Adrenal gland (tissue), 12 donors: Measurements from ENCODE around the gene LRRC10B. TPM values are rescaled to one million over a fixed set of nuclear protein-coding genes. Genes with fewer than 3 reads are reported as not detected.
A peak's percentile ranks its signal among the peaks of the same experiment; 100 is the strongest.

ENCODE experiments used
- DNase-seq, 7 donors: peaks; one replicate each; pipeline ENCODE4 v3.0.0-alpha.2; 2019 to 2020
- H3K27ac ChIP-seq, 5 donors: fragments of 200-600 bp; sonication (generic) in 4 of 5; 1 replicate in 3 of 5; 2 replicates in 2 of 5; pipeline versions ENCODE4 v1.5.1 to v1.8.0; 2016 to 2020; ENCODE audit warnings: mild to moderate bottlenecking in 1 of 5
- H3K27me3 ChIP-seq: fragments of 200-600 bp; 2 replicates; pipeline ENCODE4 v1.8.0; 2021
- H3K36me3 ChIP-seq, 2 donors: fragments of 200-600 bp; replicated peaks in 1 of 2; 1 replicate in 1 of 2; 2 replicates in 1 of 2; pipeline versions ENCODE4 v1.5.1 to v1.8.0; 2018 to 2022
- H3K4me1 ChIP-seq, 2 donors: fragments of 200-600 bp; replicated peaks in 1 of 2; 1 replicate in 1 of 2; 2 replicates in 1 of 2; pipeline versions ENCODE4 v1.5.1 to v1.8.0; 2018 to 2021
- H3K4me3 ChIP-seq, 4 donors: fragments of 200-600 bp; sonication (generic) in 3 of 4; one replicate each; pipeline ENCODE4 v1.5.1; 2016 to 2018
- H3K9me3 ChIP-seq, 3 donors: fragments of 200-600 bp; sonication (generic) in 1 of 3; replicated peaks in 1 of 3; 1 replicate in 2 of 3; 2 replicates in 1 of 3; pipeline versions ENCODE4 v1.5.1 to v1.8.0; 2016 to 2021
- CTCF ChIP-seq, 6 experiments: fragments of 450-650 bp in 4 of 6; fragments of 200-600 bp in 2 of 6; sonication (generic) in 1 of 6; IDR thresholded peaks; 1 replicate in 5 of 6; 2 replicates in 1 of 6; pipeline versions ENCODE4 v1.5.1 to v1.8.0; 2016 to 2021; ENCODE audit warnings: antibody characterized with exemption in 6 of 6, mild to moderate bottlenecking in 2 of 6, moderate library complexity in 1 of 6
- POLR2A ChIP-seq, 2 donors: fragments of 450-650 bp; IDR thresholded peaks; one replicate each; pipeline ENCODE4 v1.6.1; 2017; ENCODE audit warnings: antibody characterized with exemption in 2 of 2, mild to moderate bottlenecking in 2 of 2, moderate library complexity in 1 of 2
- WGBS, 4 donors: extraction: QIAGEN DNeasy Blood & Tissue Kit in 2 of 4; methylation state at CpG; one replicate each; pipeline versions ENCODE4 v1.1.5 to v1.1.7; 2013 to 2017; 5-methylcytosine and 5-hydroxymethylcytosine counted together
- intact Hi-C, 2 donors: fragments of 100-400 bp; cut with DNase I; formaldehyde crosslinking; loops; one replicate each; pipeline versions ENCODE4 v1.14.1 to v1.15.0; 2022 to 2023
- polyA plus RNA-seq, 3 donors: library from polyadenylated mRNA; stranded (reverse); fragments of 200-250 nt in 2 of 3; fragments of 350-450 nt in 1 of 3; fragmentation: Illumina TruSeq in 1 of 3; extraction: RNeasy Lipid Tissue Mini Kit (QIAGEN cat#74804) in 1 of 3; gene quantifications; one replicate each; pipeline ENCODE4 v1.2.3, GENCODE V29; 2013 to 2014
- total RNA-seq, 9 donors: library from RNA; depleted of rRNA in 4 of 9; stranded (reverse); fragments of >200 nt in 4 of 9; fragments of 120-200 nt in 1 of 9; fragmentation: NEBNext Ultra II Directional in 1 of 9; extraction: Animal tissue kit (Norgen Biotek cat#: 25700) in 1 of 9; gene quantifications; one replicate each; pipeline versions ENCODE4 v1.1.0 to v1.2.4, GENCODE V29; 2013 to 2023
- donor health status: healthy with polysubstance abuse.
- donor health status: Bipolar disorder and iron deficiency.
- donor health status: DM: yes; HTN: yes; CAD: no.
- donor health status: DM: no; HTN: no; CAD: no.
- donor health status: DM: no; HTN: no; CAD: no.
- donor health status: DM: yes; HTN: yes; CAD: no.

LRRC10B gene
- total and polyA plus RNA-seq, 12 donors = 0.06 to 2.6 (median 1.1) TPM; not detected in 3

- Histone ChIP-seq H3K4me1 (peaks cover 0 to 6% of the 10 kb centered on the region in 2 donors), H3K36me3 (no peaks in the 10 kb centered on the region), H3K27ac (no peak overlapping the region), H3K27me3 (no peaks in the 10 kb centered on the region), H3K9me3 (no peaks in the 10 kb centered on the region), H3K4me3 (no peak overlapping the region)
- WGBS, 4 donors = 18 to 25% (median 21%) methylated on average over 20 to 23 of the region's 23 CpGs
- TF ChIP-seq CTCF (IDR thresholded peaks at IDR 0.05) (peak; percentile 89 to 99 (median 96)), POLR2A (IDR thresholded peaks at IDR 0.05) (no peak)
- intact Hi-C loops = loop anchor here in 1 of 2 donors (2.0 kb wide), 2 partner anchors 38 to 70 kb away; no protein-coding TSS in a partner anchor
- peak in 3 of 7 donors; percentile 32 to 65 (median 42) for DNase-seq
These were observed 8.4 kb downstream of the LRRC10B start for GRCh38 chr11:61516675-61517572.

DNA sequence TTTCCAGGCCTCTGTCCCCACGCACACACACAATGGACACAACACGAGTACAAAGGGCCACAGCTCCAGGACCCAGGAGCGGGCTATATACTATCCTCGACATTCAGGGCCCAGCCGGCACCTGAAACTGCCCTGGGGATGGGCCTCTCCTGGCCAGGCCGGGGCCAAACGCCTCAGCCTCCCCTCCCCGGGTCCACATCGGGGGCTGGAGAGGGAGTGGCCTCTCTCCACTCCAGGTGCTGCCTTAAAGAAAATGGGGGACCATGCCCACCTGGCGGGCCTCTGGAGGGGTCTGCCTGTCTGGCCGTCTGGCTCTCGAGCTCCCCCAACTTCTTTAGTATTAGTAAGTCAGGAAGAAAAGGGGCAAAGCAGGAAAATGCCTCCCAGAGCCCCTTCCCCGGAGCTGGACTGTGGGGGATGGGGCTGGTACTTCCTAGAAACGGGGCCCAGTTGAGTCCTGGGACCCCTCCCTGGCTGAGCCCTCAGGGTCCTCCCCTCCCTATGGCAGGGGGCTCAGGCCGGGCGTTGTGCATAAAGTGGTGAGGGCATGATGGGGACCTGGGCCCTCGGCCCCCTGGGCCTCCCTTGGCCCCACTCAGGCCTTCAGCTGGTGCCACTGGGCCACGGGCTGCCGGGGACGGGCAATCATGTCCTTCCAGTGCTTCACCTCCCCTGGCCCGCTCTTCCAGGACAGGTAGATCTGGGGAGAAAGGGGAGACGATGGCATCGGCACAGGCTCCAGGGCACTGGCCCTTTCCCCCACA, 9.7 kb downstream of the LRRC10B start:
- peaks cover 0 to 6% of the 10 kb centered on the region in 2 donors for H3K4me1 ChIP-seq
- no peak for DNase-seq
- WGBS, 4 donors = 81 to 92% (median 85%) methylated on average over 6 to 23 of the region's 23 CpGs
- no peaks in the 10 kb centered on the region for H3K9me3 ChIP-seq
- no peaks in the 10 kb centered on the region for H3K27me3 ChIP-seq
- H3K27ac ChIP-seq = no peak overlapping the region
- TF ChIP-seq CTCF (IDR thresholded peaks at IDR 0.05) (no peak), POLR2A (IDR thresholded peaks at IDR 0.05) (no peak)
- H3K36me3 ChIP-seq = no peaks in the 10 kb centered on the region
- H3K4me3 ChIP-seq = no peak overlapping the region
- intact Hi-C loops = no loop called here

DNA sequence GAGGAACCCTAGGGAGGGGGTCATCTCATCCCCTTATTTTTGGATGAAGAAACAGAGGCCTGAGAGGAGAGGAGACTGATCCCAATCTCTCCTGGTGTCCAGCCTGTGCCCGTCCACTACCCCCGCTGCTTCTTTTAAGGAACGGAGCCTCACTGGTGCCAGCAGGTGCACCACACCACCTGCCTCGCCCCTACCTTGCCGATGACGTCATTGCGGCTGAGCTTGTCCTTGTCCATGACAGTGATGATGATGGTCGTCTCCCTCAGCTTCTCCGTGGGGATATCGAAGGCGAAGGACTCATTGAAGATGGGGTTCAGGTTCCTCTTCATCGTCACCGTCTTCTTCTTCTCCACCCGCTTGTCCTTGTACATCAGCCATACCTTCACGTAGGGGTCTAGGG, 14.3 kb downstream of the LRRC10B start:
- intact Hi-C loops = no loop called here
- TF ChIP-seq POLR2A (IDR thresholded peaks at IDR 0.05) = no peak
- TF ChIP-seq CTCF (IDR thresholded peaks at IDR 0.05) = no peak

DNA sequence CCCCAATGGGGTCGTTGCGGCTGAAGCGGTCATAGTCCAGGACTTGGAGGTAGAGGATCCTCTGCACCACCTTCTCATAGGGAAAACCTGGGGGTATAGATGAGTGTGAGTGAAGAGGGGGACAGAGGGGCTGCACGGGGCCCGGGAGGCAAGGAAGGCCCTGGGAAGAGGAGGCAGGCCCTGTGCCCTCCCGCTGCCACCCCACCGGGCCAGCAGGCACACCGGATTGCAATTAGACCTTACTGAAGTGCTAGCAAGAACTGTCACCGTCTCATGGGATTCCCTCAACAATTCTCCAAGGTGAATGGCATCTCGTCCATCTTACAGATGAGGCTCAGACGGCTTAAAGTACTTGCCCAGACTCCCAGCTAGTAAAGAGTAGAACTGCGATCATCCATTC, 15.9 kb downstream of the LRRC10B start:
- H3K4me1 ChIP-seq = peaks cover 1 to 6% of the 10 kb centered on the region in 2 donors
- 77 to 92% (median 88%) methylated on average over 7 to 12 of the region's 12 CpGs for WGBS, 4 donors
- no peak overlapping the region for H3K27ac ChIP-seq
- no peak overlapping the region for H3K4me3 ChIP-seq
- H3K27me3 ChIP-seq = no peaks in the 10 kb centered on the region
- intact Hi-C loops = no loop called here
- H3K9me3 ChIP-seq = no peaks in the 10 kb centered on the region
- TF ChIP-seq POLR2A (IDR thresholded peaks at IDR 0.05) (no peak), CTCF (IDR thresholded peaks at IDR 0.05) (no peak)
- no peaks in the 10 kb centered on the region for H3K36me3 ChIP-seq
- no peak for DNase-seq

More for the DNA sequence above, 14.3 kb downstream of the LRRC10B start:
- Histone ChIP-seq H3K4me3 (no peak overlapping the region), H3K9me3 (no peaks in the 10 kb centered on the region), H3K27ac (no peak overlapping the region), H3K4me1 (peaks cover 0 to 6% of the 10 kb centered on the region in 2 donors), H3K27me3 (no peaks in the 10 kb centered on the region), H3K36me3 (no peaks in the 10 kb centered on the region)
- DNase-seq = no peak
- WGBS, 4 donors = 84 to 90% (median 87%) methylated on average over 15 of the region's 15 CpGs
